UCSD-AML1 (cell line): ENCODE data around the gene BRF1.
A peak's percentile ranks its signal among the peaks of the same experiment; 100 is the strongest.
"Not testable (repeated sequence)": the region's sequence is repeated elsewhere in the genome, so short reads cannot be mapped to it uniquely, and the experiment has no call there.

Source experiments
- DNase-seq: peaks from one replicate; lab custom pipeline; 2025; ENCODE audit not compliant: unreplicated experiment; lab: John Stamatoyannopoulos, UW

Gene BRF1

GRCh38 chr14:105333020-105333490 lies 32.3 kb upstream of the BRF1 start:
- DNase-seq = no peak

- no peak for DNase-seq
These were observed 31.6 kb upstream of the BRF1 start for GRCh38 chr14:105332350-105332874.

- DNase-seq = no peak
These were observed 31.0 kb upstream of the BRF1 start for GRCh38 chr14:105331575-105332349.

- DNase-seq = no peak
These were observed 29.7 kb upstream of the BRF1 start for GRCh38 chr14:105330491-105330895.

GRCh38 chr14:105329411-105330150 lies 28.8 kb upstream of the BRF1 start:
- no peak for DNase-seq

- DNase-seq = peak; percentile 46
These were observed 28.0 kb upstream of the BRF1 start for GRCh38 chr14:105328678-105329390.

GRCh38 chr14:105328070-105328677 lies 27.4 kb upstream of the BRF1 start:
- DNase-seq = no peak

GRCh38 chr14:105327695-105328045 lies 26.9 kb upstream of the BRF1 start:
- DNase-seq = not testable (repeated sequence)

- DNase-seq = no peak
These were observed 26.3 kb upstream of the BRF1 start for GRCh38 chr14:105326891-105327694.

GRCh38 chr14:105326568-105326867 lies 25.7 kb upstream of the BRF1 start:
- no peak for DNase-seq

- no peak for DNase-seq
These were observed 25.1 kb upstream of the BRF1 start for GRCh38 chr14:105325716-105326567.

GRCh38 chr14:105325303-105325702 lies 24.5 kb upstream of the BRF1 start:
- DNase-seq = no peak

GRCh38 chr14:105324871-105325270 lies 24.1 kb upstream of the BRF1 start:
- DNase-seq = no peak

GRCh38 chr14:105324080-105324778 lies 23.4 kb upstream of the BRF1 start:
- DNase-seq = no peak

- no peak for DNase-seq
These were observed 22.9 kb upstream of the BRF1 start for GRCh38 chr14:105323663-105324062.

- DNase-seq = no peak
These were observed 22.2 kb upstream of the BRF1 start for GRCh38 chr14:105322791-105323556.

- DNase-seq = no peak
These were observed 16.7 kb upstream of the BRF1 start for GRCh38 chr14:105317546-105317945.

- no peak for DNase-seq
These were observed 16.2 kb upstream of the BRF1 start for GRCh38 chr14:105316968-105317510.
